Measurements from ENCODE around the gene SMCO1. TPM values are rescaled to one million over a fixed set of nuclear protein-coding genes. Genes with fewer than 3 reads are reported as not detected.
"Not testable (repeated sequence)": the region's sequence is repeated elsewhere in the genome, so short reads cannot be mapped to it uniquely, and the experiment has no call there.

SMCO1 gene
- total and polyA plus RNA-seq, 2 experiments from 2014 or later: not detected

DNA sequence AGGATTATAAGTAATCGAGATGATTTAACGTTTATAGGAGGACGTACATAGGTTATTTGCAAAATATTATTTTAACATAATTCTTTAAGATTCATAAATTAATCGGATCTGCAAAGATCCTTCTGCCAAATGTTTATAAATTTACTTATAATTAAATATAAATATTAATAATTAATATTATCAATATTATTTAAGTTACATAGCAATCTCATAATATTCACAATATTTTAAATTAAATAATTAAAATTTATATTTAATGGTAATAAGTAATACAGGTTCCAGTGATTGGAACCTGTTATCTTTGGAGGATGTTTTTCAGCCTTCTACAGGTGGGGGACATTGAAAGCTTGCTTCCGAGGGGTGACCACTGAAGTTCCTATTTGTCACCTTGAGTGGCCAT lies 37.1 kb upstream of the SMCO1 start (continued):
- TF ChIP-seq EZH2phosphoT487 (IDR thresholded peaks at IDR 0.05; ENCODE audit: unreplicated experiment) (no peak), POLR2AphosphoS5 (IDR thresholded peaks at IDR 0.05; ENCODE audit: low read depth) (no peak), STAT1 (IDR thresholded peaks at IDR 0.05; ENCODE audit: unreplicated experiment) (no peak)
- TF ChIP-seq, protein P1, sequence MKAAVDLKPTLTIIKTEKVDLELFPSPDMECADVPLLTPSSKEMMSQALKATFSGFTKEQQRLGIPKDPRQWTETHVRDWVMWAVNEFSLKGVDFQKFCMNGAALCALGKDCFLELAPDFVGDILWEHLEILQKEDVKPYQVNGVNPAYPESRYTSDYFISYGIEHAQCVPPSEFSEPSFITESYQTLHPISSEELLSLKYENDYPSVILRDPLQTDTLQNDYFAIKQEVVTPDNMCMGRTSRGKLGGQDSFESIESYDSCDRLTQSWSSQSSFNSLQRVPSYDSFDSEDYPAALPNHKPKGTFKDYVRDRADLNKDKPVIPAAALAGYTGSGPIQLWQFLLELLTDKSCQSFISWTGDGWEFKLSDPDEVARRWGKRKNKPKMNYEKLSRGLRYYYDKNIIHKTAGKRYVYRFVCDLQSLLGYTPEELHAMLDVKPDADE (IDR thresholded peaks at IDR 0.05): no peak
- TF ChIP-seq, protein P2, sequence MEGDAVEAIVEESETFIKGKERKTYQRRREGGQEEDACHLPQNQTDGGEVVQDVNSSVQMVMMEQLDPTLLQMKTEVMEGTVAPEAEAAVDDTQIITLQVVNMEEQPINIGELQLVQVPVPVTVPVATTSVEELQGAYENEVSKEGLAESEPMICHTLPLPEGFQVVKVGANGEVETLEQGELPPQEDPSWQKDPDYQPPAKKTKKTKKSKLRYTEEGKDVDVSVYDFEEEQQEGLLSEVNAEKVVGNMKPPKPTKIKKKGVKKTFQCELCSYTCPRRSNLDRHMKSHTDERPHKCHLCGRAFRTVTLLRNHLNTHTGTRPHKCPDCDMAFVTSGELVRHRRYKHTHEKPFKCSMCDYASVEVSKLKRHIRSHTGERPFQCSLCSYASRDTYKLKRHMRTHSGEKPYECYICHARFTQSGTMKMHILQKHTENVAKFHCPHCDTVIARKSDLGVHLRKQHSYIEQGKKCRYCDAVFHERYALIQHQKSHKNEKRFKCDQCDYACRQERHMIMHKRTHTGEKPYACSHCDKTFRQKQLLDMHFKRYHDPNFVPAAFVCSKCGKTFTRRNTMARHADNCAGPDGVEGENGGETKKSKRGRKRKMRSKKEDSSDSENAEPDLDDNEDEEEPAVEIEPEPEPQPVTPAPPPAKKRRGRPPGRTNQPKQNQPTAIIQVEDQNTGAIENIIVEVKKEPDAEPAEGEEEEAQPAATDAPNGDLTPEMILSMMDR (conservative IDR thresholded peaks at IDR 0.05; ENCODE audit: low read depth in 2 of 2): no peak

DNA sequence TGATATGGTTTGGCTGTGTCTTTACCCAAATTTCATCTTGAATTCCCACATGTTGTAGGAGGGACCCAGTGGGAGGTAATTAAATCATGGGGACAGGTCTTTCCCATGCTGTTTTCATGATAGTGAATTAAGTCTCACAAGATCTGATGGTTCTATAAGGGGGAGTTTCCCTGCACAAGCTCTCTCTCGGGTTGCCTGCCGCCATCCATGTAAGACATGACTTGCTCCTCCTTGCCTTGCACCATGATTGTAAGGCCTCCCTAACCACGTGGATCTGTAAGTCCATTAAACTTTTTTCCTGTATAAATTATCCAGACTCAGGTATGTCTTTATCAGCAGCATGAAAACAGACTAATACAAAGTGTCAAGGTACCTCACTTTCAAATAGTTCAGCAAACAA lies 35.0 kb upstream of the SMCO1 start:
- H3K27me3 Mint-ChIP-seq (ENCODE audit: insufficient read depth, low read depth, poor library complexity); H3F3A ChIP-seq (replicated peaks; ENCODE audit: low read depth): not testable (repeated sequence)

DNA sequence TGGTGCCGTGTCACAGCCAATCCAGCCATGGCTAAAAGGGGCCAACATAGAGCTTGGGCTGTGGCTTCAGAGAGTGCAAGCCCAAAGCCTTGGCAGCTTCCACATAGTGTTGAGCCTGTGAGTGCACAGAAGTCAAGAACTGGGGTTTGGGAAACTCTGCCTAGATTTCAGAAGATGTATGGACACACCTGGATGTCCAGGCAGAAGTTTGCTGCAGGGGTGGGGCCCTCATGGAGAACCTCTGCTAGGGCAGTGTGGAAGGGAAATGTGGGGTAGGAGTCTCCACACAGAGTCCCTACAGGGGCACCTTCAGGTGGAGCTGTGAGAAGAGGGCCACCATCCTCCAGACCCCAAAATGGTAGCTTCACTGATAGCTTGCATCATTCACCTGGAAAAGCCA lies 34.2 kb upstream of the SMCO1 start:
- H3K4me3 ChIP-seq; H3K36me3 ChIP-seq (ENCODE audit: insufficient read depth); DNase-seq (ENCODE audit: low spot score); H3K4me3 Mint-ChIP-seq; H3K4me1 ChIP-seq (ENCODE audit: insufficient read depth); H3K27ac ChIP-seq (ENCODE audit: low read depth); H3K9me2 ChIP-seq (ENCODE audit: insufficient read depth); H3K4me1 Mint-ChIP-seq; H3K27ac Mint-ChIP-seq; H3K4me2 ChIP-seq; H3K79me2 ChIP-seq (replicated peaks; ENCODE audit: insufficient read depth); H3K27me3 ChIP-seq (ENCODE audit: insufficient read depth); H3F3A ChIP-seq (replicated peaks; ENCODE audit: low read depth); ATAC-seq; H2AFZ ChIP-seq; H3K27me3 Mint-ChIP-seq (ENCODE audit: insufficient read depth, low read depth, poor library complexity); H4K20me1 ChIP-seq (replicated peaks; ENCODE audit: insufficient read depth): not testable (repeated sequence)
- Mint-ChIP-seq H3K9me3 (peaks cover 50% of the 10 kb centered on the region), H3K36me3 (ENCODE audit: low read depth) (peaks cover 18% of the 10 kb centered on the region)

More for the DNA sequence above, 35.0 kb upstream of the SMCO1 start:
- not testable (repeated sequence) for H3K4me3 Mint-ChIP-seq; H3K4me3 ChIP-seq; H3K27ac ChIP-seq (ENCODE audit: low read depth); H4K20me1 ChIP-seq (replicated peaks; ENCODE audit: insufficient read depth); H3K27ac Mint-ChIP-seq; H3K36me3 ChIP-seq (ENCODE audit: insufficient read depth); H3K4me1 ChIP-seq (ENCODE audit: insufficient read depth); H3K79me2 ChIP-seq (replicated peaks; ENCODE audit: insufficient read depth); H3K9me2 ChIP-seq (ENCODE audit: insufficient read depth); DNase-seq (ENCODE audit: low spot score); H3K4me2 ChIP-seq; H2AFZ ChIP-seq; H3K4me1 Mint-ChIP-seq; H3K27me3 ChIP-seq (ENCODE audit: insufficient read depth); ATAC-seq
- Mint-ChIP-seq H3K36me3 (ENCODE audit: low read depth) (peaks cover 18% of the 10 kb centered on the region), H3K9me3 (peaks cover 44% of the 10 kb centered on the region)

DNA sequence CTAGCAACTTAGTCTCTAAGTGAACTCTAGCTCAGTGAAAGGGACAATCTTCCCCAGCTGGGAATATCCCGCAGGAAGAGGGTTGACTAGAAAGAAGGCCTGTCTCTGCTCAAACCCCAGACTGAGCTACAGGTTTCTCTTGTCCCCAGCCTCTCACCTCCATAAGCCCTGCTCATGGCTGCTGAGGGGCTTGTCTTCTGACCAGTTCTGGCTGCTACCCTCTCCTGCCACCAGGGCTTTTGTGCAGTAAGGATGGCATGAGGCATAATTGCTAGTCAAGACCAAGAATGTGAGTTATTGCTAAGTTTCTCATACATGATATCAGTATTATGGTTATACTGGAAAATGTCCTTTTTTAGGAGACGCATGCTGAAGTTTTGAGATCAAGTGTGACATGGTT lies 31.9 kb upstream of the SMCO1 start:
- Histone ChIP-seq H3F3A (replicated peaks; ENCODE audit: low read depth) (no peaks in the 10 kb centered on the region), H3K4me1 (ENCODE audit: insufficient read depth) (no peaks in the 10 kb centered on the region), H3K36me3 (ENCODE audit: insufficient read depth) (no peaks in the 10 kb centered on the region), H3K79me2 (replicated peaks; ENCODE audit: insufficient read depth) (no peaks in the 10 kb centered on the region), H3K27me3 (ENCODE audit: insufficient read depth) (no peaks in the 10 kb centered on the region), H4K20me1 (replicated peaks; ENCODE audit: insufficient read depth) (no peaks in the 10 kb centered on the region), H3K9me2 (ENCODE audit: insufficient read depth) (peaks cover 4% of the 10 kb centered on the region; the same call in 1 of the 2 replicates), H3K4me3 (no peak overlapping the region), H3K4me2 (no peak overlapping the region), H2AFZ (no peak overlapping the region), H3K27ac (ENCODE audit: low read depth) (no peak overlapping the region)
- Mint-ChIP-seq H3K27ac (no peak overlapping the region), H3K9me3 (peaks cover 60% of the 10 kb centered on the region), H3K4me1 (no peaks in the 10 kb centered on the region), H3K4me3 (no peak overlapping the region), H3K36me3 (ENCODE audit: low read depth) (peaks cover 18% of the 10 kb centered on the region), H3K27me3 (ENCODE audit: insufficient read depth, low read depth, poor library complexity) (peaks cover 6% of the 10 kb centered on the region)
- ATAC-seq (no peak), DNase-seq (ENCODE audit: low spot score) (no peak)
- no peak for TF ChIP-seq NANOG (IDR thresholded peaks at IDR 0.05; ENCODE audit: borderline replicate concordance)
- no peak for TF ChIP-seq EZH2 (IDR thresholded peaks at IDR 0.05; ENCODE audit: low read depth, unreplicated experiment)
- no peak for TF ChIP-seq EZH2phosphoT487 (IDR thresholded peaks at IDR 0.05; ENCODE audit: unreplicated experiment)

All from GM23338 (cell line).